Renal cortical epithelial cell (primary cell): ENCODE data around the gene KIRREL1. TPM values are rescaled to one million over a fixed set of nuclear protein-coding genes. Genes with fewer than 3 reads are reported as not detected.

Experiments
- DNase-seq: peaks from one replicate; pipeline ENCODE4 v3.0.0-alpha.2; 2011; ENCODE audit warnings: low read depth
- total RNA-seq: library from RNA; depleted of rRNA; stranded (reverse); fragments of >200 nt; gene quantifications from 2 replicates; pipeline ENCODE4 v1.2.3, GENCODE V29; 2014

Gene KIRREL1
- total RNA-seq, 1 donor from 2014 or later: 297 TPM

DNA sequence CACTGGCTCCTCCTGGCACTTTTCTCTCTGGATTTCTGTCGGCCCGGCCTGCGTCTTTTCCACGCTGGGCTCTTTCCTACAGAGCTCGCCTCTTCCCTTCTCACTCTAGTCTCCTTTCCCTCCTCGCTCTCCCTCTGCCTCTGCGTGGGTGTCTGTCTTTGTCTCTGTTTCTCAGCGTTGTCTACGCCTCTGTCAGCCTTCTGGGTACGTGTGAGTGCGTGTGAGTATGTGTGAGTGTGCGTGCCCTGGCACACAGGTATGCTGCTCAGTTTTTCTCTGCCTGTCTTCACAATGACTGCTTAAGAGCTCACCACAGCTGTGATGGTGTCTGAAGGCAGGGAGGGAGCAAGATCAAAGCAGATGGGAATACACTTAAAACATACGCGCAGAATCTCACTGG, 77.7 kb downstream of the KIRREL1 start:
- no peak for DNase-seq

DNA sequence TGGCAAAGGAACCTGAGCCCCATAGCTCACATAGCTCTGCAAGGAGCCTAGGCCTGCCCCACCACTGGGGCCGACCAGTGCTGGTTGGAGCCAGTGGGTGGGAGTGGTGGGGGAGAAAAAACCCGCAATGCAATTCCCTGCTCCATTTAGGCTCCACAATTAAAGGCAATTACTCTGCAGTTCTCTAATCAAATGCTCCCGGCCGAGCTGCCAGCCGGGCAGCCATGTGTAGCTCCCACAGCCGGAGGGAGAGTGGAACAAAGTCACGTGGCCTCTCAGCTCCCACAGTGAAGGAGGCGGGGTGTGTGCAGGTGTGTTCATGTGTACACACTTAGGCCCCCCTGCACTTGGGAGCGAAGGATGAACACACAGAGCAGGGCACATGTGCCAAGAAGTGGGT, 81.6 kb downstream of the KIRREL1 start:
- DNase-seq: peak; percentile 54

DNA sequence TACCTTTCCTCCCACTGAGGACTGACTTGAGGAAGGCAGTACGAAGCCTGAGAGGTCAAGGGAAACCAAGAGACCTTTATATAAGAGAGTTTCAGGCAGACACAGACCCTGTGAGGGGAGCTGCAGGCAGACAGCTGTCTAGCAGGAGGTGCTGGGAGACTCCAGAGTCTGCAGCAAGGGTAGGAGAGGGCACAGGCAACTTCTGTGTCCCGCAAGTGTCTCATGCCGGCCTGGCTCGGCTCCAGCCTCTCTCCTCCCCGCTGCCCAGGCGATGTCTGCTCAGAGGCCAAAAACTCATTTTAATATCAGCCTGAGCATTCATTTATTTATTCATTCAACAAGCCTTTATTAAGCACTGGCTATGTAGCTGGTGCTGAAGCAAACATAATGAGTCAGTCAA, 83.0 kb downstream of the KIRREL1 start:
- no peak for DNase-seq

DNA sequence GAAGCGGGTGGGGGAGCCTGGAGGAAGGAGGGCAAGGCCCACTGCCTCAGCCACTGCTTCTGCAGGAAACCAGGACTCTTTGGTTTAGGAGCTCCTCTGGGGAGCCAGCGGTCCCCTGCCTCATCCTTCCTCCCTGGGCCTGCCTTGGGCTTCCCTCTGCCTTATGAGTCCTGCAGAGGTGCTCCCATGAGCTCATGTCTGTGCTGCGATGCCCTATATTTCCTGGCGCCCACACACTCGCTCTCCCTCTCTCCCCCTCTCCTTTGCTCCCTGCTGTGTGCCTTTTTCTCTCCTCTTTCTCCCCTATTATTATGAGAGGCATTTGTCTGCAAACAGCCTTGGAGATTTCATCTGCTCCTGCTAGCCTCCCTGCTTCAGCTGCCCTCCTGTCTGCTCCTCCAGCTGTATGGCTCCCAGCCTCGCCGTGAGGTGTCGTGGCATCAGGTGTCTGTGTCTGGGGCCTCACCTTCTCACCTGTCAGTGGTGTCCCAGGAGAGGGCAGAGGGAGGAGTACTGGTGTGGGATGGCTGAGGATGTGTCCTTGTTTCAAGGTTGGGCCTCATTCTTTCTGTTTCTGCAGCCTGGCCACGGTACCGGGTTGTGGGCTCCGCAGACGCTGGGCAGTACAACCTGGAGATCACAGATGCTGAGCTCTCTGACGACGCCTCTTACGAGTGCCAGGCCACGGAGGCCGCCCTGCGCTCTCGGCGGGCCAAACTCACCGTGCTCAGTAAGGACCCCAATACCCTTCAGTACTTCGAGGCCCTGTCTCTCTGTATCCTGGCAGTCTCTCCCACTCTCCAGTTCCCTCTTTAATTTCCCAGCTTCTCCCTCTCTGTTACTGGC, 84.2 kb downstream of the KIRREL1 start:
- DNase-seq: no peak

DNA sequence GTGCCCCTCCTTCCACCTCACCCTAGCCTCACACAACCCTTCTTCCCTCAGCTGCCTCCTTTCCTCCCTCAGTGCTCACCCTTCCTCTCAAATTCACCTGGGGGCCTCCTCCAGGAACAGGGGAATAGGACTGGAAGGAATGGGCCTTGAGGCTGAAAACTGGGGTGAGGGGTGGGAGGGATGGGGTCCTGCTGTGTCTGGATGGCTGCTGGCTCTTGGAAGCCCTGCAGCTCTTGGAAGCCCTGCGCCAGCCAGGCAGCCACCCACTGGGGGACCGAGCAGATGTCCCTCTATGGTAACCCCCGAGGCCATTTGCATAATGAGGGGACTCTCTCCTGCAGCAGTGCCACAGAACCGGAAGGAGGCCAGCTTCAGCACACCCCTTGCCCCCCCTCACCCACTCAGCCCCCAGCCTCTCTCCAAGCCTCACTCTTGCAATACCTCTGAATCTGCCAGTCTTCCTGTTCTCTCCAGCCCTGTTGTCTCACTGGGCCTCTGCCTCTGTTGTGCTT, 85.2 kb downstream of the KIRREL1 start:
- DNase-seq: no peak

DNA sequence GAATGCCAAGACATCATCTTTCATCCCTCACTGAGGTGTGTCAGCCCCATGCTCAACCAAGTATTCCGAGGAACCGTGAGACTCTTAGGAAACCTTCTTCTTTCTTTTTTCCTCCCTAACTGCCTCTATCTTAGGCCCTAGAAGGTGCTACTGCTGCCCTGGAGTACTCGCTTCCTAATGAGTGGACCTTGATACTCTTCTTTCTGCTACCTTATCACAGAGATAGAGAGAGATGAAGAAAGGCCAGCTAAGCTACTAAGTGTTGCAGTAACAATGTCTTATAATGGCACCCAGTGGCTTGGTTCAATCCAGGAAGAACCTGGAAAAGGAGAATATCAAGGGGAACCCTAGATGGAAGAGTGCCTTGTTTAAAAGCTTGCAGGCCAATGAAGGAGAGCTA, 86.6 kb downstream of the KIRREL1 start:
- DNase-seq: no peak

DNA sequence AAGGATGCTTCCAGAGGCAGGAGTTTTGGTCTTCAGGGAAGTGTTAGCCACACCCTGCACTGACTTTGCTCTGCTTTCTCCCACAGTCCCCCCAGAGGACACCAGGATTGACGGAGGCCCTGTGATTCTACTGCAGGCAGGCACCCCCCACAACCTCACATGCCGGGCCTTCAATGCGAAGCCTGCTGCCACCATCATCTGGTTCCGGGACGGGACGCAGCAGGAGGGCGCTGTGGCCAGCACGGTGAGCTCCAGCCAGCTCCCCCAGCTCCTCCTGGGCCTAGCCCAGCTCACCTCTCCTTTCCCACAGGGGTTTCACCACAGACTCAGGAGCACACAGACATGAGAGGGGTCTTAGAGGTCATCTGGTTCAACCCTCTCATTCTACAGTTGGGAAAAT, 90.9 kb downstream of the KIRREL1 start:
- no peak for DNase-seq

DNA sequence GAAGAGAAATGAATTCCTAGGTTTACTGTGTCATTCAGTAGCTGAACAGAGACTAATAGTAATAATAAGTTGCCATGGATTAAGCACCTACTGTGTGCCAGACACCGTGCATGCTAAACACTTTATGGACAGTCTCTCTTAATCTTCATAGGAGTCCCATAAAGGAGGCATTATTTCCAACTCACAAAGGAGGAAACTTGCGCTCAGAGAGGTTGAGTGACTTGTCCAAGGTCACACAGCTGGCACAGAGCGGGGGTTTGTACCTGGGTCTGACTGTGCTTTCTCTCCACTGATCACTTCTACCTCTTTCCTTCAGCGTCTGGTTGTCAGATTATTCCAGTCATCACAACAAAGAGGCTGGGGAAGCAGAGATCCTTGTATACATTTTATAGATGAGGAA, 91.3 kb downstream of the KIRREL1 start:
- DNase-seq: no peak

DNA sequence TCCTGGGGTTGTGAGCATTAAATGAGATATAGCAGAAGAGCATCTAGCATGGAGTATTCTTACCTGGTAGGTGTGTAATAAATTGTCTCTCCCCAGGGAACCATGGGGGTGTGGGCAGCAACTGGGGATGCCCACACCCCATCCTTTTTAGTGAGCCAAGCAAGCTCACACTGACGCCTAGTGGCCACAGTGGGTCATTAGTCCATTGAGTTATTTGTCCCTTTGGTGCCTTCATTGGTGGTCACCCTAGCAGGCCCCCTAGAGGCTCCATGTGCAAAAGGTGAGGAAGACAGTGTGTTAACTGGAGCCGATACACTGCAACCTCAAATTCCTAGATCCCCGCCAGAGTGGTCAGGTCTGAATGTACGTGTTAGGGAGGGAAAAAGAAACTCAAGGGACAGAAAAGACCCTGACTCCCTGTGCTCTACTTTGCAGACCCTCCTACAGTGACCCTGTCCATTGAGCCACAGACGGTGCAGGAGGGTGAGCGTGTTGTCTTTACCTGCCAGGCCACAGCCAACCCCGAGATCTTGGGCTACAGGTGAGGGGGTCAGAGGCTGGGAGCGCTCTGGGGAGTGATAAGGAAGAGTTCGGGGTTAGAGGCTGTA, 94.0 kb downstream of the KIRREL1 start:
- DNase-seq: peak; percentile 54

DNA sequence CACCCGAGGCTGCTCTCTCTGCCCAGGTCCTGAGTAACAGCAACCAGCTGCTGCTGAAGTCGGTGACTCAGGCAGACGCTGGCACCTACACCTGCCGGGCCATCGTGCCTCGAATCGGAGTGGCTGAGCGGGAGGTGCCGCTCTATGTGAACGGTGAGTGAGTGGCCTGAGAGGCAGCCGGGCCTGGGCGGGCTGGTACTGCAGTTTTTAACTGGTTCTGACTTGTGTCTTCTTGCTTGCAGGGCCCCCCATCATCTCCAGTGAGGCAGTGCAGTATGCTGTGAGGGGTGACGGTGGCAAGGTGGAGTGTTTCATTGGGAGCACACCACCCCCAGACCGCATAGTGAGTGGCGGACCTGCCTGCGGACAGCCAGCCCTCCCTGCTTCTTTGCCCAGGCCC, 96.0 kb downstream of the KIRREL1 start:
- DNase-seq: no peak

DNA sequence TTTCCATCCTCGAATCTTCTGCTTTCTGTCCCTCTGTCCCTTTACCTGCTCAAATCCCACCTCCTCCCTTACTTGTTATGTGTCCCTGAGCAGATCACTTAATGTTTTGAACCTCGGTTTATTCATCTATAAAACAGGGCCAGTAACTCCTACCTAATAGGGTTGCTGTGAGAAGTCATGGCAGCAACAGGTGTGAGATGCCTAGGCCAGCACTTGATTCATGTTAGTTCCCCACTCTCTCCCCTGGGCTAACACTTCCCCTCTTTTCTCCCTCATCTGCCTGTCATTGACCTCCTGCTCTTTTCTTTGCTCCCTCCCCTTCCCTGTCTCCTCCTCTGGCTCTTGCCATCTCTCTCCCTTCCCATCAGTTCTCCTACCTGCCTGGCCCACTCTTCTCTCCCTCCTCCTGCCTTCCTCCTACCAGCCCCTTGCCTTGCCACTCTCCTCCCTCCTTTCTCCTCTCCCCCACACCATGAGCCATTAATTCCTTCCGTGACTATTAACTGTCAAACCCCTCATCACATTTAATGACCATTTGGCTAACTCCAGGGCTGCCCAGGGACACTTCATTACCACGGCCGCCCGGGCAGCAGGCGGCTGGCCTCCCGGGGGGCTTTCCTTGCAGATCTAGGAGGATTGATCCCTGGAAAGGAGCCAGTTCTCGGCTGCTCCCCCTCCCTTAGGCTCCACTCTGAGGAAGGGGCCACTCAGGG, 96.6 kb downstream of the KIRREL1 start:
- no peak for DNase-seq

DNA sequence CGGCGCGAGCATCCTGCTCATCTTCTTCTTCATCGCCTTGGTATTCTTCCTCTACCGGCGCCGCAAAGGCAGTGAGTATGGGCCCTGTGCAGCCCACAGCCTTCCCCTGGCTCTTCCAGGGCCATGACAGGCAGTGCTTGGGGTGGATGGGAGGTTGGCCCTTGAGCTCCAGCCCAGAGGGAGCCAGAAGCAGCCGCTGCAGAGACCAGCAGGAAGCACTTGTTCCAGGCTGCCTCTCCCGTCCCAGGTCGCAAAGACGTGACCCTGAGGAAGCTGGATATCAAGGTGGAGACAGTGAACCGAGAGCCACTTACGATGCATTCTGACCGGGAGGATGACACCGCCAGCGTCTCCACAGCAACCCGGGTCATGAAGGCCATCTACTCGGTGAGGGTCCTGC, 99.9 kb downstream of the KIRREL1 start:
- DNase-seq: no peak

DNA sequence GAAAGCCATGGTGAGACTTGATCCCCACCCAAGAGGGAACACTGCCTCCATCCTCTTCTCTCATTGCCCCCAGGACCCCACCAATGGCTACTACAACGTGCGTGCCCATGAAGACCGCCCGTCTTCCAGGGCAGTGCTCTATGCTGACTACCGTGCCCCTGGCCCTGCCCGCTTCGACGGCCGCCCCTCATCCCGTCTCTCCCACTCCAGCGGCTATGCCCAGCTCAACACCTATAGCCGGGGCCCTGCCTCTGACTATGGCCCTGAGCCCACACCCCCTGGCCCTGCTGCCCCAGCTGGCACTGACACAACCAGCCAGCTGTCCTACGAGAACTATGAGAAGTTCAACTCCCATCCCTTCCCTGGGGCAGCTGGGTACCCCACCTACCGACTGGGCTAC, 101.1 kb downstream of the KIRREL1 start:
- no peak for DNase-seq

DNA sequence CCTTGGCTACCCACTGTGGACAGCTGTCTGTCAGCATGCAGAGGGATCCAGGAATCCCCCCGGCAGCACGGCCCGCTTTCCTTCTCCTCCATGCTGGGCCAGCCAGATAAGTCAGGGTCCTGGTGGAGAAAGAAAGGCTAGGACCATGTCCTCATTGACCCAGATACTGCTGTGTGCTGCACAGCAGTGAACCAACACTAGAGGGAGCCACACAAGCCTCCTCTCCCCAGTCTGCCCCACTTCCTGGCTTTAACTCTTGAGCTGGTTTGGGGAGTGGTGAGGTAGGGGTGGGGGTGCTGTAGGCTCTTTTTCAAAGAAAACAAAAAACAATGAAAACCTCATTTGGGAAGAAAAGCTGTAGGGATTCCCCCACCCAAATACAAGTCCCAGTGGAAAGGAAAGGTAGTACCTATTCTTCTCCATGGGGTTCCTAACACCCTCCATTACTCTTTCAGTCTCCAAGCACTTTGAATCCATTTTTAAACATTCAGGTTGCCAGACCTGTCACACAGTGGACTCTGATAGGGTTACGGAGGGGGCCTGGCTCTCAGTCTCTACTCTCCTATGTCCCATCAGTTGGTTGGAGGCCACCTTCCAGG, 102.4 kb downstream of the KIRREL1 start:
- DNase-seq: no peak

DNA sequence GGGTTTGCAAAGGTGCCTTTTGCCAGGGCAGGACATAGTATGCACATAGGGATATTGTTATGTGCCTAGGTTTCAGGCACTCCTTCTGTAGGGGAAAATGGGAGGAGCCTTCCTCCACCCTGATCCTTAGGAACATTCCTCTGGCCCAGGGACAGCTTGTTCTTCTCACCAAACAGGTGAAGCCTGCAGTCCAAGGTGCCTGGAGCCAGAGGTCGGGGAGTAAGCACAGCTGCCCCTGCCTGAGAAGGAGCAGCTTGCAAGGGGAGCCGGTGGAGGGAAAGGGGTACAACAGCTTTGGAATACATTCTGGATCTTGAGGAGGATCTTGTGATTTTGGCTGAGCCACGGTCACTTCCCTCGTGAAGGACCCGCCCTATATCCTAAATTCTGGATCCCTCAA, 104.8 kb downstream of the KIRREL1 start:
- no peak for DNase-seq

DNA sequence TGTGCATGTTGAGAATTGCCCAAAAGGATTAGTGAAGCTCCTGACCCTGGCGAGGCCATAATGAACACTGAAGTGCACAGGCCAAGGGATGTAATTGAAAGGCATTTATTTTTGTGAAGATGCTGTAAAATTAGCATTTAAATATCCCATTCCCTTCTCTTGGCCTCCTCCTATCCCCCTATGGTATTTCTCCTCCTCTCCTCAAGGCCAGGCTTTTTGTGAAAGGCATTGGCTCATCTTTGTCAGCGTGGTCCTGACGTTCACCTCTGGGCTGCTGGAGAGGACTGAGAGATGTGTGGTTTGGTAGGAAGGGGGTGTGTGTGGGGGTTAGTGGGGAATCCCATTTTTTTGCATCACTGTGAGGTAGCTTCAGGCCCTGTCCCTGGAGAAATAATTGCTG, 105.7 kb downstream of the KIRREL1 start:
- no peak for DNase-seq

DNA sequence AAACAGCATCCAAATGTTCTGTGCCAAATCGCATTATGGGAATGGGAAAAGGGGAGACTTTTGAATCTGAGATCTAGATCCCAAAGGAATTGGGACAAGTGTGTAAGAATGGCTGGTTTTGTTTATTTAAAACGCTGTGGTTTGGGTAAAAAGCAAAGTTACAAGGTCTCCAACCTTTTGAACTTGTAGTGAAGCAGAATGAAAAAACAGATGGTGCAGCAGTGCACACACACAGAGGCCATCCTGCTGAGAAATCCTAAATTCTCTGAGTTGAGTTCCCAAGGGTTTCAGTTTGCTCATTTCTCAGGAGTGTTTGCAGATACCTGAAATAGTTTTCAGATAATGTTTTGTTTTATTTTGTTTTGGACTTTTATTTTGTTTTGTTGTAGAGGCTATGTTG, 107.1 kb downstream of the KIRREL1 start:
- DNase-seq: no peak

DNA sequence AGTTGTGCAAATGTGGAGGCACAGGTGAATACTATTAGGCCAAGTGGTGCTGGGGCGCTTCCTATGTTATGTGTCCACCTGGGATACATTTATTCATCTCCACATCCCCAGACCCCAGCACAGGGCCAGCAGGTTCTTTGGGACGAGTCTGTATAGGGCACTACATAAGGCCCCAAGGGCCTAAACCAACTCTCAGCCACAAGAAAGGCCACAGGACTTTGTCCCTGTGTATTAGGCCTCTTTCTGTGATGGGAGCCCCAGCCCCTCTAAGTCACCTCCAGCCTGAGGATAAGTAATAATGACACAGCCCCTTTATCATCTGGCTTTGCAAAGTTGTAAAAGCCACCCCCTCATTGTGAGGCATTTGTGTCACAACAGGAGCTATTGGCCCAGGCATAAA, 108.0 kb downstream of the KIRREL1 start:
- no peak for DNase-seq

DNA sequence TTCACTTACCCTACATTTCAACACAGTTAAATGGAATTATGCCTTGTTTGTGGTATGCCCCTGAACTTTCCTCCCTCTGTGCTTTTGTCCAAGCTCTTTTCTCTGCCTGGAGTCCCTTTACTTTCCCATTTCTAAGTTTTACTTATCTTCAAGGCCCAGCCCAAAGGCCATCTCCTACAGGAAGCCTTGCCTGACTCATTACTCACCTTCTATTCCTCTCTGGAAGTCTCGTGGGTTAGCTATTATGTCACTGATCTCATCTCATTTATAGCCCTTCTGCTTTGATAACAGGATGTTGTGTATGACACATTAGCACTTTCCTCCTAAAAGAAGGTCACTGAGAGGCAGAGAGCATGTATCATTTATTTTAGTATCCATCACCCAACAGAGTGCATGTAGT, 108.5 kb downstream of the KIRREL1 start:
- peak; percentile 83 for DNase-seq

DNA sequence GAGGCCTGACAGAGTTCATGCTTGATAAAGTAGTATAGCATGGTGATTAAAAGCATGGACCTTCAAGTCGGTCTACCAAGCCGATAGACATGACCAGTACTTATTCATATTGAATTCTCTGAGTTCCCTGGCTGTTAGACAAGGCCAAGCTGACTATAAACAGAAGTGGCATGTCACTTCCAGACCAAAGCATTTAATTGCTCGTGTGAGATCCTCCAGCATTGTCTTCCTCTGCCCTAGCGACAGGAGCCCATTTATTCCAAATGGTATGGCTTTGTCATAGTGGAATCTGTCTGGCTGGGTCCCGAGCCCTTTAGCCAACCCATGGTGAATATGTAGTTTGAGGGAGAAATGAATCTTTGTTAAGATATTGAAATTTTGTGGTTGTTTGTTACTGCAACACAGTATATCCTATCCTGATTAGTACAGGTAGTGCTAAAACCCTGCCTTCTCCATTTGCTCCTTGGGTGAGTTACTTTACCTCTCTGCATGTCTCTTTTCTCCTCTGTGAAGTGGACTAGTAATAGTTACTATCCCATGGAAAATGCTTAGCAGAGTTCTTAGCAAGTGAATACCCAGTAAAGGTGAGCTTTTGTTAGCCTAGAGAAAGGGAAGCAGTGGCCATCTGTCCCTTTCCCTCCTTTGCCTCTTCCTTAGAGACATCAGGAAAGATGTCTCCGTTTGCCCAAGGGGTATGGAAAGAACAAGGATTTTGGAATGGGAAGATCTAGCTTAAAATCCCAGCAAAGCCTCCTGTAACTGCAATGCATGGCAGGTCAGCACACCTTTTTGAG, 109.6 kb downstream of the KIRREL1 start:
- DNase-seq: no peak

DNA sequence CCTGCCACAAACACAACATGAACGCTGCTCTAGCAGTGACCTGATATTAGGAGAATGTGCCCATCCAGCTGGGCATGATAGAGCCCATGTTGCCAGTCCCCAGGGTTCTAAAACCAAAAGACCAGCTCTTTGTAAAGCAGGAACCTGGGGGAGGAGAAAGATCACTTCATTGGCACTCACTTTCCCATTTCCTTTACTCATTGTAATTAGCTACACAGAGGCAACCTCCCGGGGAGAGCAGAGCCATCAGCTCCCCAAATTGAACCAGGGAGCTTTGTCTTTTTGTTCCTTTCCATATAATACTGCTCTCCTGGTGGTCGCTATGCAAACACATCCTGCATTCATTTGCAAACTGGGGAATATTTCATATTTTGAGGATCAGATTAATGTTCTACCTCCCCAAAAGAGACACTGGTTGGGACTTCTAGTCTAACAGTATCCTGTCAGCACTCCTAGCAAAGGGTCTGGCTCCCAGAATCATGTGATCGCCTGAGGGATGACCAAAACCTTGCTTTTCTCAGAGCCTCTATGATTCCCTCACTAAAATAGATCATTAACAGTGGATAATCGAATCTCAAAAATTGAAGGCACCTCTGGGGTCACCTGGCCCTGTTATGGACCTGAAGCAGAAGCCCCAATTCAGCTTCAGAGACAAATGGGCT, 110.5 kb downstream of the KIRREL1 start:
- DNase-seq: no peak
